Activated naive CD4-positive, alpha-beta T cell (primary cell): Measurements from ENCODE around the gene SEMA7A.
"Not testable (repeated sequence)": the region's sequence is repeated elsewhere in the genome, so short reads cannot be mapped to it uniquely, and the experiment has no call there.

Experiments used
- DNase-seq, 4 experiments: peaks; one replicate each; lab custom pipeline; 2025; lab: John Stamatoyannopoulos, UW

Gene SEMA7A

DNA sequence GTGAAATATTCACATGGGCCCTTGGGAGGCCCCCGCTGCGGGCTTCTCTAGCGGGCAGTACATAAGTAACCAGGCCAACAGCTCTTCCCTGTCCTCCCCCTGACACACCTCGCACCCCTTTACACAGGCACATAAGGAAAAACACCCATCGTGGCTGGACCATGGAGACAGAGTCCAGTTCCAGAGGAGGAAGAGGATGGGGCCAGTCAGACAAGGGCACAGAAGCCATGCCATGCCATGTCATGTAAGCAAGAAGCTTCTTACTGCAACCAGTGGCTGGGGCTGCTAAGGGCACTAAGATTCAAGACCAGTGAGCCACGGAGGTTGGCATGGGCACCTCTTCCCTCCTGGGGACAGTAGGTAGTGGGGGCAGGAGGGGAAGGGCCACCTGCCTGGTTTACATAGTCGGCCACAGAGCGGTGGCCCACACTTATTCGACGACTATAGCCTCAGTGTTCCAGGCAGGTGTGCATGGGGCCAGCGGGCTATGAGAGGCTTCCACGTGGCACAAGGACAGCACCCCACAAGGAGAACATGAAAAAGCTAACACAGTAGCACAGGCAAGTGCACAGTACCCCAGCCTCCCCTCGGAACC is 60.6 kb downstream of the SEMA7A start:
- DNase-seq: no peak

DNA sequence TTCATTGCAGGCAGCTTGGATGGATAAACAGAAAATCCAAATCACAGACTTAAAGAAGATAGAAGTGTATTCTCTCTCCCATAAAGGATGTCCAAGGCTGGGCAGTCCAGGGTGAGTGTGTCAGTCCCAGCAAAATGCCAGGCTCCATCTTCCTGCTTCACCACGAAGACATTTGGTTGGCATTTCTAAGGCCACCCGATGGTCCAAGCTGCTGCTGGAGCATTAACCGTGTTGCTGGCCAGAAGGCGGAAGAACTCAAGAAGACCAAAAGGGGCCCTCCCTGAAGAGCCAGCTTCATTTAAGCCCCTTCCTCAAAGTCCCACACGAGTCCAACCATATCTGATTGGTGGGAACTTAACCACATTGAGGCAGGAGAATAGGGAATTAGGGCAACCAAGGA is 63.3 kb downstream of the SEMA7A start:
- DNase-seq: no peak

- no peak for DNase-seq
Observed at GRCh38 chr15:74369756-74370155, 64.0 kb downstream of the SEMA7A start.

DNA sequence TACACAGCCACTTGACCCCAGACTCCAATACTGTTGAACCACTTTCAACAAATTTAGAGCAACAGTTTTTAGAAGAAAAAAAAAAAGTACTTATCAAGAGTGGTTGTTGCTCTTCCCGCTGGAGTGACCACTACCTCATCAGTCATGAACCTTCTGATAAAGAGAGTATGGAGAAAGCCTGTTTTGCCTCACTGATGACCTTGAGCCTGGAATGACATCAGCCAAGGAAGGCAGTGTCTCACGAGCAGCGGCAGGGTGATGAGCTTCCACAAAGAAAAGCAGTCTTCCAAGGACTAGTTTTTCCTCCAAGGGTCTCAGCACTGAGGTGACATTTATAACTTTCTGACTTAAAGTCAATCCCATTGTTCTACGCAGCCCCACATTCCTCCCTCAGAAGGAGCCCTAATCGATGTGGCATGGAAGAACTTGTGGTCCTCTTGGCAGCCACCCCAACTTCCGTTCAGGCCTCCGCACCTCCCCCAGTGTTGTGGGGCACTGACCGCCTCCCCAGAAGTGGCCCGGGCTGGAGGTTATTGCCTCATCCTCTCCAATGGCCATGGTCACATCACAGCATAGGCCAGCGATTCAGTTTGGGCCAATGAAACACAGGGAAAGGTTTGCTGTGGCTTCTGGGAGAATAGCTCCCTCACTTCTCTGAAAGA is 64.5 kb downstream of the SEMA7A start:
- no peak for DNase-seq

DNA sequence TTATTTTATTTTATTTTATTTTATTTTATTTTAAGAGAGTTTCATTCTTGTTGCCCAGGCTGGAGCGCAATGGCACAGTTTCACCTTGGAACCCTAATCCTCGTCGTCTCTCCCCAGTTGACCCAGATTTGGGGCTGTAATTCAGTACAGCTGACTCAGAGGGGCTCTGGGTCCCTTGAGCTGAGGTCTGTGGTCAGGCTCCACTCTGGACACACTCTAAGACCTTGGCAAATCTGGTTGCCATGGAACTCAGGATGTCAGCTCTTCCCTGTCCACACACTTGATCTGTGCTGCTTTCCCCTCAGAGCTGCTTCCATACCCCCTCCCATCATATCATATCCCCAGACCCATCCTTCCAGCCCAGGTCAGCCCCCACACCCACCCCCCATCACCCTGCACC is 65.6 kb downstream of the SEMA7A start:
- DNase-seq: no peak

DNA sequence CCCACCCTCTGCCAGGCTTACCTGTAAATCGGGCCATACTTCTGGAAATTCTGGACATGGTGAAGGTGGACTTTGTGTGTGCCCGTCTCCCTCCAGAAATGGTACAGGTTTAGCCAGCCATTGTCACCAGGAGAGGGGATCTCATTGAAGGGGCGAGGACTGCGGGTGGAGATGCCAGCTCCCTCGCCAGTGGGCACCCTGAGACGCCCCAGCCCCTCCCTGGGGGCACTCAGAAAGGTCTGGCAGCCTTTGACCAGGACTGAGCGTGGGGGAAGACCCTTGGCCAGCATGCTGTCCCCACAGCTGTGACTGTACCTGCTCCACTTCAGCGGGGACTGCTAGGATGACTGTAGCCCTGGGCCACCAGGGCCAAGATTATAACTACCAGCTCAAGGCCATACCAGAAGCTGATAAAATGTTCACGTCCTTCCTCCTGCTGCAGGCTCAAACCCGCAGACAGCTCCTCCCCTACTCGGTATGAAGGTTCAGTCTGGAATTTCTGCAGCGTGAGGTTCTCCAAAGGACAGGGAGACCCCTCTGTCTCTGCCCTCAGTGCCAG is 66.4 kb downstream of the SEMA7A start, which contains the start of gene CYP11A1:
TSS of gene CYP11A1 (minus strand) at position 351 of the 559 bp plus-strand sequence. CDS start at position 290, 61 bp downstream.
- no peak for DNase-seq

DNA sequence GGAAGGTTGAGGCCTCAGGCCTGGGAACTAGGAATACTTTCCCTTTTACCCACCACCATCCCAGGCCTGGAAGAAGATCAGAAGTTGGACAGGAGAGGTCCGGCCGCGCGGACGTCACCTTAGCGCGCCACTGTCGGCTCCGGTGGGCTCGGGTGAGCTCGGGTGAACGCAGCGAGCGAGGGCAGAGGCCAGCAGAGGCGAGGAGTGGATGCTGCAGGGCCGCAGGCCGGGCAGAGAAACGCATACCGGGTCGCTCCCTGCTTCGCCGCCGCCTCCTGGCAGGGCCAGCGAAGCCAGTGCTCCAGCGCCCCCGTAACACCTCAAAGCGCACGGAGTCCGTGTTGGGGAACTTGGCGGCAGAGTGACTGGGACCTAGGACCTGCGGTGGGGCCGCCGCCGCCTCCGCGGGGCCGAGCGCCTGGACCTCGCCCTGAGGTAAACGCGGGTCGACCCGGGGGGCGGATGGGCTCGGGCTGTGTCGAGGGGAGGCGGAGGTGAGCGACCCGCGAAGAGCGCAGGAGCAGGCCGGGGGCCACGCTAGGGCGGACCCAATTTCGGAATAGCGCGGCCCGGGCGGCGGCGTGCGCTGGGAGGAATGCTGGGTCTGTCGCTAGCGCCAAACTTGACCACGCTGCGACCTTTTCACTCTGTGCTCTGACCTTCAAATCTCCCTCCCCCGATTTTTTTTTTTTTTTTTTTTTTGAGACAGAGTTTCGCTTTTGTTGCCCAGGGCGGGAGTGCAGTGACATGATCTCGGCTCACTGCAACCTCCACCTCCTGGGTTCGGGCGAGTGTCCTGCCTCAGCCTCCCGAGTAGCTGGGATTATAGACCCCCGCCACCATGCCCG is 67.9 kb downstream of the SEMA7A start:
- no peak for DNase-seq

DNA sequence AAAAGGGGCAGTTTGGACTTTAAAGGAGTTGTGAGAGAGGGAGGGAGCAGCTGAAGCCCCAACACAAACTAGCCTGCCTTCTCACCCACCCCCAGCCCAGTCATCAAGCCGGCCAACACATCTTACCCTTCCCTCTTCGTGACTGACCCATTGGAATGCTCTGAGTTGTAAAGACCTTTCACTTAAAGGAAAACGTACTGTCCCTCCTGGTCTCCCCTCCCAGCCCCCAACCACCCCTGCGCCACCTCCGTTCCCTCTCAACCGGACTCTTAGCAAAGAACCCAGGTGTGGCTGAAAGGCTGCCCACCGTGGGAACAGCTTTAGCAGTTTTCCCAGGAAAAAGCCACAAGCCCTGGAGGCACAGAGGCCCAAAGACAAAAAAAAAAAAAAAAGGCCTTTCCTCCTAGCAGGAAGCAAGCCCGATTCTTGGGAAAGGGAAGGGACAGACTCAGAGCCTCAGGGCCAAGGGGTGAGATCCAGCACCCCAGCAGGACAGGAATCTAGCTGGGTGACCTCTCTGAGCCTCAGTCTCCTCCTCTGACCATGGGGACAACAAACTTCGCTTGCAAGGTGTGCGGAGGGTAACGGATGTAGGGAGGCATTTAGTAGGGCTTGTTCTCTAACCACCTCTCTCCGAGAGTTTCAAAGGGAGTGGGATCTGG is 68.7 kb downstream of the SEMA7A start:
- DNase-seq: no peak

DNA sequence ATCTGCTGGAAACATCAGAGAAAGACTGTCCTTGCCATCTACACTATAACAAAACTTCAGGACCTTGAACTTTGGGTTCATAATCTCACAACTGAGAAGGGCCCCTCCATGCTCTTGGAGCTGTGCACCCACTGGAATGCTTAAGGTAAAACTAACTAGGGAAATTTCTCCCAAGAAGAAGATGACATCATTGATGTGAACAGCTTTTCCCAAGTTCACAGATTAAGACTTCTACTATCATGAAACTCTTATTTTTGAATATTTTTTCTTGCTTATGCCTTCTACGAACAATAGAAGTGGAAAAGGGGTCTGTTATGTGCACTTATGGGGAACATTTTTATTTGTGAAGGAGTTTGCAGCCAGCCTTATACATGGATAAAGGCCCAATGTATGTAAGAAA is 71.3 kb downstream of the SEMA7A start:
- no peak for DNase-seq

GRCh38 chr15:74360855-74361254 is 72.9 kb downstream of the SEMA7A start:
- DNase-seq: not testable (repeated sequence)

GRCh38 chr15:74359376-74359775 is 74.4 kb downstream of the SEMA7A start:
- not testable (repeated sequence) for DNase-seq
